WTC11 (cell line): Measurements from ENCODE around the gene CCDC136. TPM values are rescaled to one million over a fixed set of nuclear protein-coding genes. Genes with fewer than 3 reads are reported as not detected.

Source experiments
- ATAC-seq: fragments of 200-7000 bp; cut with Tn5 transposase; 2 replicates; pipeline ENCODE4 v1.10.0; 2021; ENCODE audit warnings: mild to moderate bottlenecking, moderate library complexity
- CTCF ChIA-PET: fragments of 300-600 bp; sonication (Branson Sonifier 250); formaldehyde crosslinking; loops from one replicate; lab custom pipeline; 2021; ENCODE audit warnings: antibody characterized with exemption; lab: Charles Lee
- POLR2A ChIA-PET: fragments of 350-600 bp; sonication (Branson Sonifier 250); formaldehyde crosslinking; loops from one replicate; lab custom pipeline; 2021; ENCODE audit warnings: antibody characterized with exemption; lab: Charles Lee
- DNase-seq: peaks from one replicate; pipeline ENCODE4 v3.0.0; 2021; ENCODE audit warnings: low spot score
- H3K27ac Mint-ChIP-seq: 2 replicates; pipeline ENCODE4 v1.8.0; 2021; ENCODE audit warnings: mixed read lengths
- H3K27me3 Mint-ChIP-seq: 2 replicates; pipeline ENCODE4 v1.8.0; 2021; ENCODE audit warnings: low read depth, mild to moderate bottlenecking, moderate library complexity, mixed read lengths
- H3K36me3 Mint-ChIP-seq: 2 replicates; pipeline ENCODE4 v1.8.0; 2021; ENCODE audit warnings: mixed read lengths
- H3K4me1 Mint-ChIP-seq: 2 replicates; pipeline ENCODE4 v1.8.0; 2022; ENCODE audit warnings: mixed read lengths
- H3K4me3 Mint-ChIP-seq: 2 replicates; pipeline ENCODE4 v1.8.0; 2021; ENCODE audit warnings: mild to moderate bottlenecking, moderate library complexity, mixed read lengths
- H3K9me3 Mint-ChIP-seq: 2 replicates; pipeline ENCODE4 v1.8.0; 2021; ENCODE audit warnings: mixed read lengths
- CBFB ChIP-seq: sonication (generic); formaldehyde crosslinking; IDR thresholded peaks from 2 replicates; pipeline ENCODE4 v1.8.1; 2022; ENCODE audit warnings: mild to moderate bottlenecking, low read depth, missing genetic modification reagents
- IRF2 ChIP-seq: sonication (generic); formaldehyde crosslinking; IDR thresholded peaks from 2 replicates; pipeline ENCODE4 v1.8.0; 2022; ENCODE audit warnings: low read depth, missing genetic modification reagents, borderline replicate concordance
- SOX15 ChIP-seq: fragments of 250-450 bp; sonication (Bioruptor Pico); IDR thresholded peaks from 2 replicates; pipeline ENCODE4 v1.9.0; 2021; ENCODE audit warnings: mild to moderate bottlenecking
- TEAD4 ChIP-seq: sonication (generic); formaldehyde crosslinking; IDR thresholded peaks from 2 replicates; pipeline ENCODE4 v1.8.0; 2022; ENCODE audit warnings: mild to moderate bottlenecking, missing genetic modification reagents
- ZBTB21 ChIP-seq: sonication (generic); formaldehyde crosslinking; IDR thresholded peaks from 2 replicates; pipeline ENCODE4 v1.8.1; 2023; ENCODE audit warnings: mild to moderate bottlenecking, missing genetic modification reagents, borderline replicate concordance
- ZNF263 ChIP-seq: sonication (generic); formaldehyde crosslinking; IDR thresholded peaks from 2 replicates; pipeline ENCODE4 v1.8.1; 2022; ENCODE audit warnings: low read depth, mild to moderate bottlenecking, moderate library complexity, missing genetic modification reagents
- ZNF671 ChIP-seq: fragments of 250-450 bp; sonication (Bioruptor Pico); IDR thresholded peaks from 2 replicates; pipeline ENCODE4 v1.8.0; 2021; ENCODE audit warnings: mild to moderate bottlenecking
- total RNA-seq: library from RNA; stranded (reverse); gene quantifications from 3 replicates; pipeline ENCODE4 v1.2.3, GENCODE V29; 2021
- TF ChIP-seq, protein P1 (sequence below): fragments of 250-450 bp; sonication (Bioruptor Pico); IDR thresholded peaks from 2 replicates; pipeline ENCODE4 v1.9.0; 2021; ENCODE audit warnings: mild to moderate bottlenecking
- TF ChIP-seq, protein P2 (sequence below): fragments of 250-450 bp; sonication (Bioruptor Pico); IDR thresholded peaks from 2 replicates; pipeline ENCODE4 v1.9.0; 2021; ENCODE audit warnings: moderate library complexity, mild to moderate bottlenecking, inconsistent platforms, borderline replicate concordance
- TF ChIP-seq, protein P3 (sequence below): sonication (generic); formaldehyde crosslinking; IDR thresholded peaks from 2 replicates; pipeline ENCODE4 v1.8.0; 2023; ENCODE audit warnings: missing genetic modification reagents, mild to moderate bottlenecking, borderline replicate concordance
- TF ChIP-seq, protein P4 (sequence below): sonication (generic); formaldehyde crosslinking; IDR thresholded peaks from 2 replicates; pipeline ENCODE4 v1.8.1; 2023; ENCODE audit warnings: mild to moderate bottlenecking, moderate library complexity, missing genetic modification reagents
- TF ChIP-seq, protein P5 (sequence below): sonication (generic); formaldehyde crosslinking; IDR thresholded peaks from 2 replicates; pipeline ENCODE4 v1.8.0; 2022; ENCODE audit warnings: mild to moderate bottlenecking, missing genetic modification reagents

Gene CCDC136
- total RNA-seq, 1 experiment from 2014 or later: 51.0 TPM

DNA sequence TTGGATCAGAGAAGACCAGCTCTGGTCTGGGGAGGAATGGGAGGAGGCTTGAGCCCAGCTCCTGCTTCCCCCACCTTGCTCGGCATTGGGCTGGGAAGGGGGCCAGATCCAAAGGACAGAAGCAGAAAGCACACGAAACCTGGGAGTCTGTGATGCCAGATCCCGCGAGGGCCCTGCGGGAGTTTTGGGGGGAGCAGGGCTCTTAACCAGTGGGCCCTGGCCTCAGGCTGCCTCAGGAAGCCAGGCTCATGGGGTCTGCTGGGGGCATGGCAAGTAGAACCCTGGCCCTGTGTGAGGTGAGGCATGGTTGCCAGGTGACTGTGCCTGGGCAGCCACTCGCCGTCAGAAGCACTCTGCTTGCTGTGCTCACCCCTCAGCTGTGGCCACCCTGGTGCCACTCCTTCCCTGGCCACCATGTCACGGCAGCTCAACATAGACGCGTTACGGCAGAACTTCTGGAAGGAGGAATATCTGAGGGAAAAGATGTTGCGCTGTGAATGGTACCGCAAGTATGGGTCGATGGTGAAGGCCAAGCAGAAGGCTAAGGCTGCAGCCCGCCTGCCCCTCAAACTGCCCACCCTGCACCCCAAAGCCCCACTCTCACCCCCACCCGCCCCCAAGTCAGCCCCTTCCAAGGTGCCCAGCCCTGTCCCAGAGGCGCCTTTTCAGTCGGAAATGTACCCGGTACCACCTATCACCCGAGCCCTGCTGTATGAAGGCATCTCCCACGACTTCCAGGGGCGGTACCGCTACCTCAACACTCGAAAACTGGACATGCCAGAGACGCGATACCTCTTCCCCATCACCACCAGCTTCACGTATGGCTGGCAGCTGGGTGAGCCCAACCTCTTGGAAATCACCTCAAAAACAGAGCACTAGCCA, 74.5 kb downstream of the CCDC136 start:
- POLR2A ChIA-PET: no interaction called here
- ATAC-seq (no peak), DNase-seq (no peak)
- Mint-ChIP-seq H3K27ac (no peak overlapping the region), H3K4me1 (peaks cover 29% of the 10 kb centered on the region), H3K27me3 (peaks cover 42% of the 10 kb centered on the region), H3K36me3 (peaks cover 9% of the 10 kb centered on the region), H3K4me3 (no peak overlapping the region), H3K9me3 (no peaks in the 10 kb centered on the region)
- TF ChIP-seq, protein P1, sequence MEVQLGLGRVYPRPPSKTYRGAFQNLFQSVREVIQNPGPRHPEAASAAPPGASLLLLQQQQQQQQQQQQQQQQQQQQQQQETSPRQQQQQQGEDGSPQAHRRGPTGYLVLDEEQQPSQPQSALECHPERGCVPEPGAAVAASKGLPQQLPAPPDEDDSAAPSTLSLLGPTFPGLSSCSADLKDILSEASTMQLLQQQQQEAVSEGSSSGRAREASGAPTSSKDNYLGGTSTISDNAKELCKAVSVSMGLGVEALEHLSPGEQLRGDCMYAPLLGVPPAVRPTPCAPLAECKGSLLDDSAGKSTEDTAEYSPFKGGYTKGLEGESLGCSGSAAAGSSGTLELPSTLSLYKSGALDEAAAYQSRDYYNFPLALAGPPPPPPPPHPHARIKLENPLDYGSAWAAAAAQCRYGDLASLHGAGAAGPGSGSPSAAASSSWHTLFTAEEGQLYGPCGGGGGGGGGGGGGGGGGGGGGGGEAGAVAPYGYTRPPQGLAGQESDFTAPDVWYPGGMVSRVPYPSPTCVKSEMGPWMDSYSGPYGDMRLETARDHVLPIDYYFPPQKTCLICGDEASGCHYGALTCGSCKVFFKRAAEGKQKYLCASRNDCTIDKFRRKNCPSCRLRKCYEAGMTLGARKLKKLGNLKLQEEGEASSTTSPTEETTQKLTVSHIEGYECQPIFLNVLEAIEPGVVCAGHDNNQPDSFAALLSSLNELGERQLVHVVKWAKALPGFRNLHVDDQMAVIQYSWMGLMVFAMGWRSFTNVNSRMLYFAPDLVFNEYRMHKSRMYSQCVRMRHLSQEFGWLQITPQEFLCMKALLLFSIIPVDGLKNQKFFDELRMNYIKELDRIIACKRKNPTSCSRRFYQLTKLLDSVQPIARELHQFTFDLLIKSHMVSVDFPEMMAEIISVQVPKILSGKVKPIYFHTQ: no peak
- TF ChIP-seq ZNF671 (CRISPR knock-in tag) (no peak), SOX15 (no peak), TEAD4 (no peak)
- TF ChIP-seq, protein P2, sequence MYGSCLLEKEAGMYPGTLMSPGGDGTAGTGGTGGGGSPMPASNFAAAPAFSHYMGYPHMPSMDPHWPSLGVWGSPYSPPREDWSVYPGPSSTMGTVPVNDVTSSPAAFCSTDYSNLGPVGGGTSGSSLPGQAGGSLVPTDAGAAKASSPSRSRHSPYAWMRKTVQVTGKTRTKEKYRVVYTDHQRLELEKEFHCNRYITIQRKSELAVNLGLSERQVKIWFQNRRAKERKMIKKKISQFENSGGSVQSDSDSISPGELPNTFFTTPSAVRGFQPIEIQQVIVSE (CRISPR knock-in tag): no peak
- TF ChIP-seq, protein P3, sequence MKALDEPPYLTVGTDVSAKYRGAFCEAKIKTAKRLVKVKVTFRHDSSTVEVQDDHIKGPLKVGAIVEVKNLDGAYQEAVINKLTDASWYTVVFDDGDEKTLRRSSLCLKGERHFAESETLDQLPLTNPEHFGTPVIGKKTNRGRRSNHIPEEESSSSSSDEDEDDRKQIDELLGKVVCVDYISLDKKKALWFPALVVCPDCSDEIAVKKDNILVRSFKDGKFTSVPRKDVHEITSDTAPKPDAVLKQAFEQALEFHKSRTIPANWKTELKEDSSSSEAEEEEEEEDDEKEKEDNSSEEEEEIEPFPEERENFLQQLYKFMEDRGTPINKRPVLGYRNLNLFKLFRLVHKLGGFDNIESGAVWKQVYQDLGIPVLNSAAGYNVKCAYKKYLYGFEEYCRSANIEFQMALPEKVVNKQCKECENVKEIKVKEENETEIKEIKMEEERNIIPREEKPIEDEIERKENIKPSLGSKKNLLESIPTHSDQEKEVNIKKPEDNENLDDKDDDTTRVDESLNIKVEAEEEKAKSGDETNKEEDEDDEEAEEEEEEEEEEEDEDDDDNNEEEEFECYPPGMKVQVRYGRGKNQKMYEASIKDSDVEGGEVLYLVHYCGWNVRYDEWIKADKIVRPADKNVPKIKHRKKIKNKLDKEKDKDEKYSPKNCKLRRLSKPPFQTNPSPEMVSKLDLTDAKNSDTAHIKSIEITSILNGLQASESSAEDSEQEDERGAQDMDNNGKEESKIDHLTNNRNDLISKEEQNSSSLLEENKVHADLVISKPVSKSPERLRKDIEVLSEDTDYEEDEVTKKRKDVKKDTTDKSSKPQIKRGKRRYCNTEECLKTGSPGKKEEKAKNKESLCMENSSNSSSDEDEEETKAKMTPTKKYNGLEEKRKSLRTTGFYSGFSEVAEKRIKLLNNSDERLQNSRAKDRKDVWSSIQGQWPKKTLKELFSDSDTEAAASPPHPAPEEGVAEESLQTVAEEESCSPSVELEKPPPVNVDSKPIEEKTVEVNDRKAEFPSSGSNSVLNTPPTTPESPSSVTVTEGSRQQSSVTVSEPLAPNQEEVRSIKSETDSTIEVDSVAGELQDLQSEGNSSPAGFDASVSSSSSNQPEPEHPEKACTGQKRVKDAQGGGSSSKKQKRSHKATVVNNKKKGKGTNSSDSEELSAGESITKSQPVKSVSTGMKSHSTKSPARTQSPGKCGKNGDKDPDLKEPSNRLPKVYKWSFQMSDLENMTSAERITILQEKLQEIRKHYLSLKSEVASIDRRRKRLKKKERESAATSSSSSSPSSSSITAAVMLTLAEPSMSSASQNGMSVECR (CRISPR knock-in tag): no peak
- CTCF ChIA-PET: no interaction called here

DNA sequence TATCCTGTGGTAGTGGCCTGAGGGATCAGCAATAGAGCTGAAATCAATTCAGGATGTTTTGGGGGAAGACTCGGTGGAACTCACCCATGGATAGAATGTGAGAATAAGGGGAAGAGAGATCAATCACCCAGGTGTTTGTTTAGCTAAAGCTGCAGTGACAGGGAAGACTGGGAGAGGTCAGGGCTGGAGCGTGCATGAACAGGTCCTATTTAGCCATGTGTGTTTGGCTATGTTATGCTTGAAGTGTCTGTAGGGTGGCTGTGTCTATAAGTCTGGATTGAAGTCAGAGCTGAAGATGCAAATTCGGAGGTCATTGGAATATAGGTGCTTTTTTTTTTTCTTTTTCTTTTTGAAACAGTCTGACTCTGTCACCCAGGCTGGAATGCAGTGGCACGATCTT, 75.5 kb downstream of the CCDC136 start:
- CTCF ChIA-PET: interaction anchor here (0.9 to 4.5 kb wide), 7 partner anchors 13 to 393 kb away, joined by 3 to 44 read pairs (median 4); no protein-coding TSS in a partner anchor
- Mint-ChIP-seq H3K4me1 (peaks cover 26% of the 10 kb centered on the region), H3K9me3 (no peaks in the 10 kb centered on the region), H3K27ac (no peak overlapping the region), H3K27me3 (peaks cover 52% of the 10 kb centered on the region), H3K36me3 (peaks cover 9% of the 10 kb centered on the region), H3K4me3 (no peak overlapping the region; the same call in 1 of the 2 replicates)
- ATAC-seq (no peak), DNase-seq (no peak)
- TF ChIP-seq ZBTB21 (CRISPR knock-in tag) (no peak), IRF2 (CRISPR knock-in tag) (no peak), ZNF263 (CRISPR knock-in tag) (no peak), CBFB (CRISPR knock-in tag) (no peak)
- TF ChIP-seq, protein P4, sequence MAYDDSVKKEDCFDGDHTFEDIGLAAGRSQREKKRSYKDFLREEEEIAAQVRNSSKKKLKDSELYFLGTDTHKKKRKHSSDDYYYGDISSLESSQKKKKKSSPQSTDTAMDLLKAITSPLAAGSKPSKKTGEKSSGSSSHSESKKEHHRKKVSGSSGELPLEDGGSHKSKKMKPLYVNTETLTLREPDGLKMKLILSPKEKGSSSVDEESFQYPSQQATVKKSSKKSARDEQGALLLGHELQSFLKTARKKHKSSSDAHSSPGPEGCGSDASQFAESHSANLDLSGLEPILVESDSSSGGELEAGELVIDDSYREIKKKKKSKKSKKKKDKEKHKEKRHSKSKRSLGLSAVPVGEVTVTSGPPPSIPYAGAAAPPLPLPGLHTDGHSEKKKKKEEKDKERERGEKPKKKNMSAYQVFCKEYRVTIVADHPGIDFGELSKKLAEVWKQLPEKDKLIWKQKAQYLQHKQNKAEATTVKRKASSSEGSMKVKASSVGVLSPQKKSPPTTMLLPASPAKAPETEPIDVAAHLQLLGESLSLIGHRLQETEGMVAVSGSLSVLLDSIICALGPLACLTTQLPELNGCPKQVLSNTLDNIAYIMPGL: no peak
- TF ChIP-seq, protein P5, sequence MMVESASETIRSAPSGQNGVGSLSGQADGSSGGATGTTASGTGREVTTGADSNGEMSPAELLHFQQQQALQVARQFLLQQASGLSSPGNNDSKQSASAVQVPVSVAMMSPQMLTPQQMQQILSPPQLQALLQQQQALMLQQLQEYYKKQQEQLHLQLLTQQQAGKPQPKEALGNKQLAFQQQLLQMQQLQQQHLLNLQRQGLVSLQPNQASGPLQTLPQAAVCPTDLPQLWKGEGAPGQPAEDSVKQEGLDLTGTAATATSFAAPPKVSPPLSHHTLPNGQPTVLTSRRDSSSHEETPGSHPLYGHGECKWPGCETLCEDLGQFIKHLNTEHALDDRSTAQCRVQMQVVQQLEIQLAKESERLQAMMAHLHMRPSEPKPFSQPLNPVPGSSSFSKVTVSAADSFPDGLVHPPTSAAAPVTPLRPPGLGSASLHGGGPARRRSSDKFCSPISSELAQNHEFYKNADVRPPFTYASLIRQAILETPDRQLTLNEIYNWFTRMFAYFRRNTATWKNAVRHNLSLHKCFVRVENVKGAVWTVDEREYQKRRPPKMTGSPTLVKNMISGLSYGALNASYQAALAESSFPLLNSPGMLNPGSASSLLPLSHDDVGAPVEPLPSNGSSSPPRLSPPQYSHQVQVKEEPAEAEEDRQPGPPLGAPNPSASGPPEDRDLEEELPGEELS (CRISPR knock-in tag): no peak
- POLR2A ChIA-PET: interaction anchor here (1.0 kb wide), 2 partner anchors 16 to 34 kb away, joined by 3 to 4 read pairs; no protein-coding TSS in a partner anchor
